Kidney epithelial cell (primary cell): ENCODE results near the gene LRRC23. TPM values are rescaled to one million over a fixed set of nuclear protein-coding genes. Genes with fewer than 3 reads are reported as not detected.

Source experiments
- DNase-seq: peaks from one replicate; pipeline ENCODE4 v3.0.0-alpha.2; 2010; ENCODE audit warnings: low read depth
- H3K27me3 ChIP-seq: 2 replicates; pipeline ENCODE4 v1.6.0; 2011; ENCODE audit warnings: low read length; ENCODE audit not compliant: control insufficient read depth, insufficient read depth
- H3K36me3 ChIP-seq: 2 replicates; pipeline ENCODE4 v1.5.1; 2011; ENCODE audit warnings: low read length; ENCODE audit not compliant: control insufficient read depth, insufficient read depth
- H3K4me3 ChIP-seq: 2 replicates; pipeline ENCODE4 v1.5.1; 2011; ENCODE audit warnings: low read depth, mild to moderate bottlenecking, control low read depth, low read length
- total RNA-seq: library from RNA; depleted of rRNA; stranded (reverse); fragments of >200 nt; gene quantifications from 2 replicates; pipeline ENCODE4 v1.2.3, GENCODE V29; 2015
- TF ChIP-seq, protein P1 (sequence below): IDR thresholded peaks from 2 replicates; pipeline ENCODE4 v1.5.1; 2011; ENCODE audit warnings: mild to moderate bottlenecking, moderate library complexity, low read length, control low read depth, inconsistent platforms; ENCODE audit not compliant: insufficient read depth, poor library complexity, severe bottlenecking

LRRC23 gene
- total RNA-seq, 1 donor from 2014 or later = 11.6 TPM

DNA sequence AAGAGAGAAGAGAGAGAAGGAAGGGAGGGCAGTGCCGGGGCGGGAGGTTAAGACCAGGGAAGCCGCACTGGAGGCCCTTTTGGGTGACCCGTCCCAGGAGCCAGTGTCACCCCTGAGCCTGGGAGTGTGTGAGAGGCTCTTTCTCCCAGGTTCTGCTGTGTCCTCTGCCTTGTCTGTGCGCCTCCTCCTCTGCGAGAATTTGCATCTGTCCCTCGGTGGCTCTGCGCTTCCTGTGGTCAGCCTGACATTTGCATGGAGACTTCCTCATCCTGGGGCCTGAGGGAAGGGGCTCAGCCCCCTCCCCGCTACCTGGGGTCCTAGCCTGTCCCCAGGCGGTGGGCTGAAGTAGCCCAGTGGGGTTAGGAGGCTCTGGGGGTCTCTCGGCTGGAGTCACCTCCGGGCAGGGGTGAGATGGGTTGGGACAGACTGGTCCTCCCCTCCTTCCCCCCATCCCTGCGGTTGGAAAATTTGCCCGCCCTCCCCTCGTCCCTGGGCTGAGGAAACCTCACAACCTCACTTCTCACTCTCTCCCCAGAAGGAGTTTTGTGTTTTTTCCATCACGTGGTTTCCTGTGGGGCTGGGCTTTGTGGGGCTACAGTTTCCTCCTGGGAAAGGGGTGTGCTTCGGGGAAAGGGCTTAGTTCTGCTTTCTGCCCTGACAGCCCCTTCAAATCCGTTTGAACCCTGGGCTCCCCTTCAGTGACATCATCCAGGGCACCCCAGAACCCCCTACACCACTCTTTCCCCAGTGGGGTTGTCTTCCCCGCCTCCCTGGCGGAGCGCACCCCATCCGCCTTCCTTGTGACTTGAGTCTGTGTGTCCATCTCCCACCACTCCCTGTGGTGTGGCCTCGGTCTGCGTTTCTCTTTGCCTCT lies 49.1 kb downstream of the LRRC23 start:
- no peak for DNase-seq
- Histone ChIP-seq H3K36me3 (no peaks in the 10 kb centered on the region), H3K4me3 (no peak overlapping the region), H3K27me3 (no peaks in the 10 kb centered on the region)
- TF ChIP-seq, protein P1, sequence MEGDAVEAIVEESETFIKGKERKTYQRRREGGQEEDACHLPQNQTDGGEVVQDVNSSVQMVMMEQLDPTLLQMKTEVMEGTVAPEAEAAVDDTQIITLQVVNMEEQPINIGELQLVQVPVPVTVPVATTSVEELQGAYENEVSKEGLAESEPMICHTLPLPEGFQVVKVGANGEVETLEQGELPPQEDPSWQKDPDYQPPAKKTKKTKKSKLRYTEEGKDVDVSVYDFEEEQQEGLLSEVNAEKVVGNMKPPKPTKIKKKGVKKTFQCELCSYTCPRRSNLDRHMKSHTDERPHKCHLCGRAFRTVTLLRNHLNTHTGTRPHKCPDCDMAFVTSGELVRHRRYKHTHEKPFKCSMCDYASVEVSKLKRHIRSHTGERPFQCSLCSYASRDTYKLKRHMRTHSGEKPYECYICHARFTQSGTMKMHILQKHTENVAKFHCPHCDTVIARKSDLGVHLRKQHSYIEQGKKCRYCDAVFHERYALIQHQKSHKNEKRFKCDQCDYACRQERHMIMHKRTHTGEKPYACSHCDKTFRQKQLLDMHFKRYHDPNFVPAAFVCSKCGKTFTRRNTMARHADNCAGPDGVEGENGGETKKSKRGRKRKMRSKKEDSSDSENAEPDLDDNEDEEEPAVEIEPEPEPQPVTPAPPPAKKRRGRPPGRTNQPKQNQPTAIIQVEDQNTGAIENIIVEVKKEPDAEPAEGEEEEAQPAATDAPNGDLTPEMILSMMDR = no peak

DNA sequence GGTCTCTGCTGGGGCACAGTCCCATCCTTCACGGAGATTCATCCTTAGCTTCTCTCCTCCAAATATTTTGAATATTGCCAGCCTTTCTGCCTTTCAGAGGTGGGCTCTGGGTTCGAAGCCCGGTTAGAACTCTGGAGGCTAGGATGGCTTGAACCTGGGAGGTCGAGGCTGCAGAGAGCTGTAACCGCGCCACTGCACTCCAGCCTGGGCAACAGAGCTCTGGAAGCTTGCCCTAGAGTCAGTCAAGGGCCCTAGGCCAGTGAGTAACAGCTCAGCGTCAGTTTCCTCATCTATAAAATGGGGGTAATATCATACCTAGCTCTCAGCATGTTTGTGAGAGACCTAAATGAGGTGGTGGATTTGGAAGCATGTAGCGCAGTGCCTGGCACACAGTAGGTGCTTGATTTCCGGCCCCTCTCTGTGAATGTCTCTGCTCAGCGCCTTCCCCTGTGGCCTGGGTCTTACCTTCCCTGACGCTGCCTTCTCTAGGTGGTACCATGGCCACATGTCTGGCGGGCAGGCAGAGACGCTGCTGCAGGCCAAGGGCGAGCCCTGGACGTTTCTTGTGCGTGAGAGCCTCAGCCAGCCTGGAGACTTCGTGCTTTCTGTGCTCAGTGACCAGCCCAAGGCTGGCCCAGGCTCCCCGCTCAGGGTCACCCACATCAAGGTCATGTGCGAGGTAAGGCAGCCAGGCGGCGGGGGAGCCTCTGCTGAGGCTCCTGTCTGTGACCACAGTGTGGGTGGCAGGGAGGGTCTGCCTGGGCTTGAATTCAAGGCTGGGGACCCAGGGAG lies 49.9 kb downstream of the LRRC23 start:
- no peaks in the 10 kb centered on the region for H3K27me3 ChIP-seq
- H3K4me3 ChIP-seq = no peak overlapping the region
- TF ChIP-seq, protein P1 = no peak
- no peak for DNase-seq
- no peaks in the 10 kb centered on the region for H3K36me3 ChIP-seq

DNA sequence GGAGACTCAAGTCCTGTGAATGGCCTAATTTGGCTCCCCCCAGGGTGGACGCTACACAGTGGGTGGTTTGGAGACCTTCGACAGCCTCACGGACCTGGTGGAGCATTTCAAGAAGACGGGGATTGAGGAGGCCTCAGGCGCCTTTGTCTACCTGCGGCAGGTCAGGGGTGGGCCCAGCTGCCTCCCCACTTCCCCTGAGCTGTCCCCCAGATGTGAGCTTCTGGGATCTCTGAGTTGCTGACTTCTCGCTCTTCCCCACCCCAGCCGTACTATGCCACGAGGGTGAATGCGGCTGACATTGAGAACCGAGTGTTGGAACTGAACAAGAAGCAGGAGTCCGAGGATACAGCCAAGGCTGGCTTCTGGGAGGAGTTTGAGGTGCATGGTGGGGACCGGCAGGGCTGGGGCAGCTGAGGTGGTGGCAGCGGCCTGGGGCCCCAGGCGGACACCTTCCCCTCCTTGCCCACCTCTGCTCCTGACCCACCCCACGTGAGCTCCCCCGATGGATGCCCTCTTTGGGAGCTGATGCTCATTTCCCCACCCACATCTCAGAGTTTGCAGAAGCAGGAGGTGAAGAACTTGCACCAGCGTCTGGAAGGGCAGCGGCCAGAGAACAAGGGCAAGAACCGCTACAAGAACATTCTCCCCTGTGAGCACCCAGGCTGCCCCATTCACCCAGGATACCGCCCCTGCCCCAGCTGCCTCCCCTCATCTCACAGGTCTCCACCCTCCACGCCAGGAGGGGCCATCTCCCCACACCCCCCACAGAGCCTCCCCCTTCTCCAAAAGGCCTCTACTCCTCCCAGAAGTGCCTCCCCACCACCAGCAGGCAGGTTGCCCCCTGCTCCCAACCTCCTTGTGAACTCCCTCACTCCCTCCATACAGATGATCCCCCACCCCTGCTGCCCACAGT lies 50.7 kb downstream of the LRRC23 start:
- DNase-seq = no peak
- no peak overlapping the region for H3K4me3 ChIP-seq
- no peaks in the 10 kb centered on the region for H3K36me3 ChIP-seq
- TF ChIP-seq, protein P1 = no peak
- H3K27me3 ChIP-seq = no peaks in the 10 kb centered on the region

- no peaks in the 10 kb centered on the region for H3K27me3 ChIP-seq
- no peak overlapping the region for H3K4me3 ChIP-seq
- no peak for DNase-seq
- H3K36me3 ChIP-seq = no peaks in the 10 kb centered on the region
- TF ChIP-seq, protein P1 = no peak
These were observed 51.6 kb downstream of the LRRC23 start for GRCh38 chr12:6956021-6956727.

- no peak for DNase-seq
- Histone ChIP-seq H3K36me3 (no peaks in the 10 kb centered on the region), H3K4me3 (no peak overlapping the region), H3K27me3 (no peaks in the 10 kb centered on the region)
- TF ChIP-seq, protein P1 = no peak
These were observed 52.6 kb downstream of the LRRC23 start for GRCh38 chr12:6957151-6957701.
